GM12875 (cell line): ENCODE measurements around the gene ACAT2.
"Not testable (repeated sequence)": the region's sequence is repeated elsewhere in the genome, so short reads cannot be mapped to it uniquely, and the experiment has no call there.

Experiments
- H3K4me3 ChIP-seq: one replicate; pipeline ENCODE4 v1.5.1; 2011; ENCODE audit warnings: low read depth, low read length, control low read depth
- TF ChIP-seq, protein P1 (sequence below): IDR thresholded peaks from 2 replicates; pipeline ENCODE4 v1.5.1; 2011; ENCODE audit warnings: low read depth, mild to moderate bottlenecking, control low read depth, inconsistent platforms, low read length, moderate library complexity, borderline replicate concordance; ENCODE audit not compliant: insufficient read depth

Gene ACAT2

DNA sequence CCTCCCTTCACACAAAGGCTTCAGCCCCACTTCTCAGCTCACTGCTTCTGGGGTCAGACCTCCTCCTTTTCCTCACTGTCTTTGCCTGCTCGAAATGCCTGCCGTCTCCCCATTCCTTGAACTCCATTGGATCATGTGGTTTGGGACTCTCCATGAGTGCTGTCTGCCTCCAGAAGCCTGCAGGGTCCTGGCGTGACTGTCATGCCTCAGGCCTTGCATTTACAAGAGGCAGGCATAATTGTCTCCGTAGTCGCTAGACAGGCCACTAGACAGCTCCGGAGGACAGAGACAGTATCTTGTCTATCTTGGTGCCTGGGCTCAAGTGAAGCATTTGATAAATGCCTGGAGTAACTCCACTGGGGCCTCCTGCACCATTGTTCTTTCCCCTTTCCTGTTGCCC lies 53.6 kb downstream of the ACAT2 start:
- no peak overlapping the region for H3K4me3 ChIP-seq
- TF ChIP-seq, protein P1, sequence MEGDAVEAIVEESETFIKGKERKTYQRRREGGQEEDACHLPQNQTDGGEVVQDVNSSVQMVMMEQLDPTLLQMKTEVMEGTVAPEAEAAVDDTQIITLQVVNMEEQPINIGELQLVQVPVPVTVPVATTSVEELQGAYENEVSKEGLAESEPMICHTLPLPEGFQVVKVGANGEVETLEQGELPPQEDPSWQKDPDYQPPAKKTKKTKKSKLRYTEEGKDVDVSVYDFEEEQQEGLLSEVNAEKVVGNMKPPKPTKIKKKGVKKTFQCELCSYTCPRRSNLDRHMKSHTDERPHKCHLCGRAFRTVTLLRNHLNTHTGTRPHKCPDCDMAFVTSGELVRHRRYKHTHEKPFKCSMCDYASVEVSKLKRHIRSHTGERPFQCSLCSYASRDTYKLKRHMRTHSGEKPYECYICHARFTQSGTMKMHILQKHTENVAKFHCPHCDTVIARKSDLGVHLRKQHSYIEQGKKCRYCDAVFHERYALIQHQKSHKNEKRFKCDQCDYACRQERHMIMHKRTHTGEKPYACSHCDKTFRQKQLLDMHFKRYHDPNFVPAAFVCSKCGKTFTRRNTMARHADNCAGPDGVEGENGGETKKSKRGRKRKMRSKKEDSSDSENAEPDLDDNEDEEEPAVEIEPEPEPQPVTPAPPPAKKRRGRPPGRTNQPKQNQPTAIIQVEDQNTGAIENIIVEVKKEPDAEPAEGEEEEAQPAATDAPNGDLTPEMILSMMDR: no peak

DNA sequence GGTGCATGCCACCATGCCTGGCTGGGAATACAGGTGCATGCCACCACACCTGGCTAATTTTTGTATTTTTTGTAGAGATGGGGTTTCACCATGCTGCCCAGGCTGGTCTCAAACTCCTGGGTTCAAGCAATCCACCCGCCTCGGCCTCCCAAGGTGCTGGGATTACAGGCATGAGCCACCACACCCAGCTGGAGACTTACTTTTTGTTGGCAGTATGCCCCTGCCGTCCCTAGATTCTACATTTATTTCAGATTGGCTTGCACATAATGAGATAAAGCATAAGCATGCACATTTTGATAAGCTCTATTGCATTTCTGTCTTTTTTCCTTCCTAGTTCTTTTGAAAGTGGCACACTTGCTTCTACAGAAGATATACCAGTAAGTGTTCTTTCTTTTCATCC lies 54.9 kb downstream of the ACAT2 start:
- H3K4me3 ChIP-seq: not testable (repeated sequence)

DNA sequence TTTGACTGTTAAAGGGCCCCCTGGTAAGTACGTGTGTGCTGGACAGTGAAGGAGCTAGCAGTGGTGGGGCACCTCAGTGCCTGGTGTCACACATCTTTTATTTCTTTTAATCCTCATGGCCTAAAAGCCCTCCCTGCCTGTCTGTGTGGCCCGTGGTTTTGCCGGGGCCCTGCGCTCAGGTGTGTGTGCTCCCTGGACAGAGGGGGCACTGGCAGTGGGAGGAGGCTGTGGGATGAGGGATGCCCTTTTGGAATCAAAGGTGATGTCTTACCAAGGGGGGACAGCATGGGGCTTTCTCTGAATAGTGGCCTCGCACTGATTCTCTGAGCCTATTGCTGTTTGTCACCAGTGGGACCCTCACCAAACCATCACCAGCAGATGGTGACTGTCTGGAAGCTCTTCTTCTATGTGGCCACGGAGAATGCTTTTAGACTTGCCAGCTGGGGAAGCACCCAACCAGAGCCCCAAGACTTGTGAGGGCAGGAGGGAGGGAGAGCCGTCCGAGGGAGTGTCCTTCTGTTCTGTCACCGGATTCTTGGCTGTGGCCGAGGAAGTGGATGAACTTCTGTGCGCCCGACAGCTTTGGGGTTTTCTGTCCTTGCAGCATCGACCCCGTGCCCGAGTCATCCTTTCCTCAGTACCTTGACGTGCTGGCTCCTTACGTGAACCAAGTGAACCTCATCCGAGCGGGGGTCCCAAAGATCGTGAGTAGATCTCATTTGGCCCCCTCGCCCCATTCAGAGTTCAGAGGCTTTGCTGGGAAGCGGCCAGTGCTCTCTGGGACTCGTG lies 56.3 kb downstream of the ACAT2 start:
- TF ChIP-seq, protein P1: no peak
- no peak overlapping the region for H3K4me3 ChIP-seq

DNA sequence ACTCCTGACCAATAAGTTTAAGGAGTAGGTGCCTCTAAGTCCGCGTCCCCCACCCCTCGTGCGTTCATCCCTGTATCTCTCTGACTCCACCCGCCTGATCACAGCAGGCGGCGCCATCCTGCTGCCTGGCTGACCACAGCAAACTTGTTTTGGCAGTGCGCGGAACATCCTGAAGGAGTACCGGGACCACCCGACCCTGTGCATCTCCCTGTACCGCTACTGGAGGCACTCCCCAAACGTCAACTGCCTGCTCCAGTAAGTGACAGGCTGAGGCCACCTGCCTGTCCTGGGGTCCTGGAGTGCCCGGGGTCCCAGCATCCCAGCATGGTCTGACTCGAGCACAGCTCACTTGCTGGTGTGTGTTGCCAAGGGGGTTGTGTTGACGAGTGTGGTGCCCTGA lies 57.3 kb downstream of the ACAT2 start:
- no peak overlapping the region for H3K4me3 ChIP-seq
- TF ChIP-seq, protein P1: no peak

DNA sequence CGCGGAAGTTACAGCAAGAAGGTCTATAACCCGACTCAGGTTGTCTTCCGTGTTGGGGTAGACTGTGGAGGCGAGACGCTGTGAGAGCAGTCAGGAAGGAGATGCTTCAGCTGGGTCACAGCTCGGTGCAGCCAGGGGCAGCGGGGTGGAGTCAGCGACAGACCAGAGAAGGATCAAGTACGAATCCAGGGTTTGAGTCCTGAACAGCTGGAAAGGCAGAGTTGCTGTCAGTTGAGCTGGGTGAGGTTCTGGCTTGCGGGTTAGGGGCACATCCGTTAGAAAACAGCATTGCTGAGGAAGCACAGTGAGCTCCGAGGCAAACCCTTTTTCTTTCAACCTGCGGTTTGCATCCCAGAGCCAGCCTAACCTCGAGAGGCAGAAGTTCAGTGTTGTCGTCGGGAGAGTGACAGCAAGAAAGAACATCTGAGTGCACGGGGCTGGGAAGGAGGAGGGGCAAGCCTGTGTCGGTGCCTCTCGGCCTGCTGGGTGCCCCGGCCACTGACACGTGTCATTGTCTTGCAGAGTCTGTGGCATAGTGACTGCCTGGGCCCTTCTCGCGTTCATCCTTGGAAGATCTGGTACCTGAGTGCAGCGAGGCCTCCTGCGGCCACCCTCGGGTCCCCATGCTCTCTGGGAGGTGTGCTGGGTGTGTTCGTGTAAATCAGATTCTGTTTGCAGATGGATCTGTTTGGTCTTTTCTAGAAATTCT lies 58.2 kb downstream of the ACAT2 start:
- TF ChIP-seq, protein P1: no peak
- H3K4me3 ChIP-seq: no peak overlapping the region

DNA sequence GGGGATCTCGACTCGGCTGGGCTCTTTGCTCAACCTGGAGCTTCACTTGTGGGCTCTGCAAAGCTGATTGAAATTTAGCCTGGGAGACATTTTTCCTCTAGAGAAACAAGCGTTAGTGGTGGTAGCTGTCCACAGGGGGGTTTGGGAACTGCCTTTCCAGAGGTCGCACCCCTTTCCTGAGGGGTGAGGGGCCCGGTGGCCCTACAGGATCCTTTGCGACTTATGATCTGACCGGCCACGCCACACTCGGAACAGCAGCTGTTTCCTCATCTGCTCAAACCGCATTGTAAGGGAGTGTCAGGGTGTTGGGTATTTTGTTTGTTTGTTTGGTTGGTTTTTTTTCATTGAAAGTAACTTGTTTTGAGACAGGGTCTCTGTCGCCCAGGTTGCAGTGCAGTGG lies 59.3 kb downstream of the ACAT2 start:
- no peak overlapping the region for H3K4me3 ChIP-seq
- TF ChIP-seq, protein P1: no peak

DNA sequence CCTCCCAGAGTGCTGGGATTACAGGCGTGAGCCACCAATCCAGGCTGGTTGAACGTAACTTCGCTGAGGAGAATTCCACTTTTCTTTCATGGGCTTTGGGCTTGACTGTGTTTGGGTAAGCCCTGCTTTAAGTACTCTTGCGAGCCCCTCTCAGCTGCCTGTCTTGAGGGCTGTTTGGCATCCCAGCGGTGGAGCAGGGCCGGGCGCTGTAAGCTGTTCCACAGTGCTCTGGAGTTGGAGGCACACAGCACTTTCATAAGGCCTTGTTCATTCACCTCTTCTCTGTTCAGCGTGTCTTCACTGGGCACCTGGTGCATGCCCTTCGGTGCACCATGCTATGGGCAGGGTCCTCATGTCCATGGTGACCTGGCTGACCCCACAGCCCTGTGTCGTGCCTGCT lies 59.9 kb downstream of the ACAT2 start:
- no peak overlapping the region for H3K4me3 ChIP-seq
- TF ChIP-seq, protein P1: no peak

DNA sequence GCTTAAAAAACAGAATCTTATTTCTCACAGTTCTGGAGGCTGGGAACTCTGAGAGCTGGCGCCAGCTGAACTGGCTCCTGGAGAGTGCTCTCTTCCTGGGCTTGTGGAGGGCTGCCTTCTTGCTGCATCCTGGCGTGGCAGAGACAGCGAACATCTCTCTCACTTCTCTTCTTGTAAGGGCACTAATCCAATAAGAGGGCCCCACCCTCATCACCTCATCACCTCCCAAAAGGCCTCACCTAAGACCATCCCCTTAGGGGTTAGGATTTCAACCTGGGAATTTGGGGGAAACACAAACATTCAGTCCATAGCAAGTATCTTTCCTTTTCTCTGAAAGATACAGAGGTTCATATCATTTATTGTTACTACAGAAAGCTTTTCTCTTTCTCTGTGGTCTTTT lies 62.1 kb downstream of the ACAT2 start:
- no peak overlapping the region for H3K4me3 ChIP-seq
- TF ChIP-seq, protein P1: no peak

DNA sequence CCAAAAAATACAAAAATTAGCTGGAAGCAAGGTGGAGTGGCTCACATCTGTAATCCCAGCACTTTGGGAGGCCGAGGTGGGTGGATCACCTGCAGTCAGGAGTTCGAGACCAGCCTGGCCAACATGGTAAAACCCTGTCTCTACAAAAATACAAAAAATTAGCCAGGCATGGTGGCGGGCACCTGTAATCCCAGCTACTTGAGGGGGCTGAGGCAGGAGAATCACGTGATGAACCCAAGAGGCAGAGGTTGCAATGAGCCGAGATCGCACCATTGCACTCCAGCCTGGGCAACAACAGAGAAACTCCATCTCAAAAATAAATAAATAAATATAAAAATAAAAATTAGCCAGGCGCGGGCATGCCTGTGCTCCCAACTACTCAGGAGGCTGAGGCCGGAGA lies 62.8 kb downstream of the ACAT2 start:
- H3K4me3 ChIP-seq: not testable (repeated sequence)
